H1 (cell line): ENCODE results near the gene PARP16. TPM values are rescaled to one million over a fixed set of nuclear protein-coding genes. Genes with fewer than 3 reads are reported as not detected.

ENCODE experiments used
- BACH1 ChIP-seq: IDR thresholded peaks from 2 replicates; pipeline ENCODE4 v1.6.1; 2012; ENCODE audit warnings: low read length, improper control_type of control experiment
- GTF2F1 ChIP-seq: IDR thresholded peaks from 2 replicates; pipeline ENCODE4 v1.6.1; 2012; ENCODE audit warnings: low read depth, low read length, improper control_type of control experiment, borderline replicate concordance
- MAFK ChIP-seq: IDR thresholded peaks from 2 replicates; pipeline ENCODE4 v1.6.1; 2012; ENCODE audit warnings: low read depth, mild to moderate bottlenecking, improper control_type of control experiment, low read length
- RNF2 ChIP-seq: fragments of 200-900, 300-1000 bp; sonication (generic); IDR thresholded peaks from 2 replicates; pipeline ENCODE4 v1.7.1; 2016; ENCODE audit warnings: borderline replicate concordance, low read depth, mild to moderate bottlenecking, antibody characterized with exemption, low read length; ENCODE audit not compliant: poor library complexity, severe bottlenecking; ENCODE audit errors: missing control alignments
- YY1 ChIP-seq: IDR thresholded peaks from 2 replicates; pipeline ENCODE4 v1.6.1; 2011; ENCODE audit warnings: low read depth, mild to moderate bottlenecking, low read length
- polyA plus RNA-seq, 7 experiments: library from polyadenylated mRNA; depleted of rRNA in 3 of 7; stranded (reverse) in 5 of 7; unstranded in 2 of 7; fragments of >200 nt in 5 of 7; fragments of 200-250 nt in 2 of 7; gene quantifications; 1 replicate in 5 of 7; 2 replicates in 1 of 7; 4 replicates in 1 of 7; pipeline versions ENCODE4 v1.2.1 to v1.2.3, GENCODE V29; 2011 to 2013; ENCODE audit warnings: missing spikeins in 2 of 7, mixed read lengths in 2 of 7
- total RNA-seq: library from RNA; stranded (reverse); fragmentation: NEBNext Ultra II Directional; extraction: Animal tissue kit (Norgen Biotek cat#: 25700); gene quantifications from 2 replicates; pipeline ENCODE4 v1.2.1, GENCODE V29; 2021

Gene PARP16
- total and polyA plus RNA-seq, 2 of the 8 experiments (the other 6 are each of a cell fraction or from before 2014, with no cell fraction given) = 3.7 to 5.0 TPM

- TF ChIP-seq RNF2 (no peak), MAFK (no peak), GTF2F1 (no peak), YY1 (no peak), BACH1 (no peak)
These were observed 25.8 kb upstream of the PARP16 start (continued) for GRCh38 chr15:65312400-65312916.
